NB4 (cell line): ENCODE results near the gene BRPF3.

Source experiments
- CTCF ChIP-seq: IDR thresholded peaks from one replicate; pipeline ENCODE4 v1.5.1; 2012; ENCODE audit warnings: low read depth, low read length
- MAX ChIP-seq: IDR thresholded peaks from 2 replicates; pipeline ENCODE4 v1.6.1; 2011; ENCODE audit warnings: low read depth, low read length
- POLR2A ChIP-seq: IDR thresholded peaks from 2 replicates; pipeline ENCODE4 v1.6.1; 2011; ENCODE audit warnings: mild to moderate bottlenecking; ENCODE audit not compliant: insufficient read length; ENCODE audit errors: extremely low read depth

DNA sequence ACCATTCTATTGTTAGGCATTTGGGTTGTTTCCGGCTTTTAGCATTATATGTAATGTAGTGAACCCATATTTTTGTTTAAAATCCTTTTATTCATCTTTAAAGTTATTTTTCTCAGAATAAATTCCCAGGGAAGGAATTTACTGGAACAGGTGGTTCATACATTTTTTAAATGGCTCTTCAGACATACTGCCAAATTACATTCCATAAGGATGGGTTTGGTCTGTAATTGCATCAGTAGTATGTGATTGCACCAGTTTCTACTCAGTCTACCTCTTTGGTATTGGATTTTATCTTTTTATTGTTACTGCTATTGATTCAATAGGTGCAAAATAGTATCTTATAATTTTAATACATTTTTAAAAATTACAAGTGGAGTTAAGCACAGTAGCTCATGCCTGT, 27.2 kb downstream of the BRPF3 start:
- TF ChIP-seq POLR2A, result no peak
- TF ChIP-seq CTCF, result no peak
- no peak for TF ChIP-seq MAX
